Esophagus squamous epithelium (tissue), 4 donors: ENCODE results near the gene ANKRD39.

Experiments
- POLR2A ChIP-seq, 4 donors: fragments of 450-650 bp; IDR thresholded peaks; one replicate each; pipeline ENCODE4 v1.6.1; 2017; ENCODE audit warnings: antibody characterized with exemption in 4 of 4, mild to moderate bottlenecking in 4 of 4, moderate library complexity in 3 of 4
- TF ChIP-seq, protein P1 (sequence below), 6 experiments: fragments of 450-650 bp in 4 of 6; fragments of 200-600 bp in 2 of 6; sonication (generic) in 2 of 6; IDR thresholded peaks; one replicate each; pipeline ENCODE4 v1.5.1; 2016 to 2019; ENCODE audit warnings: antibody characterized with exemption in 6 of 6, mild to moderate bottlenecking in 4 of 6, moderate library complexity in 4 of 6

DNA sequence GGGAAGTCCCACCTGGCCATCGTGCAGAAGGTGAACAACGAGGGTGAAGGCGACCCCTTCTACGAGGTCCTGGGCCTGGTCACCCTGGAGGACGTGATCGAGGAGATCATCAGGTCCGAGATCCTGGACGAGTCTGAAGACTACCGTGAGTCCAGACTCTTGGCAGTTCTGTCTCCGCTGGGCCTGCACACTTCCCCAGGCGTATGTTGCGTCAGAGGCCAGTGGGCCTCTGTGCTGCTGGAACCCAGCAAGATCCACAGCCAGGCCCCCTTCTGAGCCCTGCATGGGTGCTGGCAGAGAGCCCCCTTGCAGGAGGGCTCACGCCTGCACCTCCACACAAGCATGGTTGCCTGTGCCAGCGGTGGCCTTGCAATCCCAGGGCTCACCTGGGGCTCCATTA, 32.8 kb downstream of the ANKRD39 start:
- TF ChIP-seq, protein P1, sequence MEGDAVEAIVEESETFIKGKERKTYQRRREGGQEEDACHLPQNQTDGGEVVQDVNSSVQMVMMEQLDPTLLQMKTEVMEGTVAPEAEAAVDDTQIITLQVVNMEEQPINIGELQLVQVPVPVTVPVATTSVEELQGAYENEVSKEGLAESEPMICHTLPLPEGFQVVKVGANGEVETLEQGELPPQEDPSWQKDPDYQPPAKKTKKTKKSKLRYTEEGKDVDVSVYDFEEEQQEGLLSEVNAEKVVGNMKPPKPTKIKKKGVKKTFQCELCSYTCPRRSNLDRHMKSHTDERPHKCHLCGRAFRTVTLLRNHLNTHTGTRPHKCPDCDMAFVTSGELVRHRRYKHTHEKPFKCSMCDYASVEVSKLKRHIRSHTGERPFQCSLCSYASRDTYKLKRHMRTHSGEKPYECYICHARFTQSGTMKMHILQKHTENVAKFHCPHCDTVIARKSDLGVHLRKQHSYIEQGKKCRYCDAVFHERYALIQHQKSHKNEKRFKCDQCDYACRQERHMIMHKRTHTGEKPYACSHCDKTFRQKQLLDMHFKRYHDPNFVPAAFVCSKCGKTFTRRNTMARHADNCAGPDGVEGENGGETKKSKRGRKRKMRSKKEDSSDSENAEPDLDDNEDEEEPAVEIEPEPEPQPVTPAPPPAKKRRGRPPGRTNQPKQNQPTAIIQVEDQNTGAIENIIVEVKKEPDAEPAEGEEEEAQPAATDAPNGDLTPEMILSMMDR (IDR thresholded peaks at IDR 0.05) = no peak
- no peak for TF ChIP-seq POLR2A (IDR thresholded peaks at IDR 0.05)
